B cell (primary cell): ENCODE results near the gene AP5B1. TPM values are rescaled to one million over a fixed set of nuclear protein-coding genes. Genes with fewer than 3 reads are reported as not detected.

ENCODE experiments used
- ATAC-seq: fragments of 200-7000 bp; cut with Tn5 transposase; one replicate; pipeline ENCODE4 v1.10.0; 2021; ENCODE audit warnings: low read depth, mild to moderate bottlenecking, moderate number of reproducible peaks, moderate library complexity
- CTCF ChIA-PET: fragments of 350-600 bp; sonication (Branson Sonifier 250); formaldehyde crosslinking; loops from one replicate; lab custom pipeline; 2021; ENCODE audit warnings: antibody characterized with exemption, inconsistent platforms; lab: Charles Lee
- POLR2A ChIA-PET: fragments of 350-600 bp; sonication (Branson Sonifier 250); formaldehyde crosslinking; loops from one replicate; lab custom pipeline; 2021; ENCODE audit warnings: antibody characterized with exemption; lab: Charles Lee
- DNase-seq: peaks from one replicate; pipeline ENCODE4 v3.0.0; 2013
- H2AFZ ChIP-seq: 2 replicates; pipeline ENCODE4 v1.6.1; 2012; ENCODE audit warnings: mild to moderate bottlenecking, low read depth, low read length; ENCODE audit not compliant: insufficient read depth, poor library complexity, severe bottlenecking
- H3K27ac ChIP-seq, 2 donors: 1 replicate in 1 of 2; 2 replicates in 1 of 2; pipeline ENCODE4 v1.5.1; 2012 to 2013; ENCODE audit warnings: low read length in 2 of 2, mild to moderate bottlenecking in 2 of 2, moderate library complexity in 1 of 2
- H3K27me3 ChIP-seq, 4 experiments: fragments of 200-600 bp in 1 of 4; sonication (generic) in 1 of 4; replicated peaks in 1 of 4; 1 replicate in 2 of 4; 2 replicates in 2 of 4; pipeline versions ENCODE4 v1.6.1 to v1.7.0; 2013 to 2016; ENCODE audit warnings: low read length in 3 of 4, mild to moderate bottlenecking in 2 of 4, mixed read lengths in 1 of 4, moderate library complexity in 1 of 4; ENCODE audit not compliant: insufficient read depth in 4 of 4, control insufficient read depth in 3 of 4; ENCODE audit errors: control extremely low read depth in 1 of 4
- H3K36me3 ChIP-seq, 2 experiments: replicated peaks in 1 of 2; 1 replicate in 1 of 2; 2 replicates in 1 of 2; pipeline versions ENCODE4 v1.6.1 to v1.7.1; 2013; ENCODE audit warnings: low read length in 1 of 2; ENCODE audit not compliant: insufficient read depth in 2 of 2, control insufficient read depth in 1 of 2; ENCODE audit errors: control extremely low read depth in 1 of 2, extremely low read depth in 1 of 2
- H3K4me1 ChIP-seq, 2 donors: fragments of 200-600 bp in 1 of 2; sonication (generic) in 1 of 2; 1 replicate in 1 of 2; 2 replicates in 1 of 2; pipeline versions ENCODE4 v1.5.1 to v1.6.1; 2013 to 2017; ENCODE audit warnings: low read length in 2 of 2; ENCODE audit not compliant: control insufficient read depth in 2 of 2, insufficient read depth in 2 of 2
- H3K4me2 ChIP-seq: replicated peaks from 2 replicates; pipeline ENCODE3; 2012; ENCODE audit warnings: mild to moderate bottlenecking, low read depth, low read length; ENCODE audit not compliant: poor library complexity, severe bottlenecking
- H3K4me3 ChIP-seq, 5 experiments: fragments of 200-600 bp in 1 of 5; sonication (generic) in 1 of 5; 1 replicate in 3 of 5; 2 replicates in 2 of 5; pipeline versions ENCODE4 v1.5.1 to v1.7.0; 2011 to 2016; ENCODE audit warnings: low read length in 4 of 5, mild to moderate bottlenecking in 4 of 5, low read depth in 2 of 5, control low read depth in 1 of 5, moderate library complexity in 1 of 5; ENCODE audit not compliant: insufficient read depth in 1 of 5; ENCODE audit errors: control extremely low read depth in 1 of 5, extremely low read depth in 1 of 5
- H3K79me2 ChIP-seq: fragments of 200-600 bp; sonication (generic); one replicate; pipeline ENCODE4 v1.6.0; 2016; ENCODE audit warnings: low read length; ENCODE audit not compliant: control insufficient read depth, insufficient read depth
- H3K9ac ChIP-seq: fragments of 200-600 bp; sonication (generic); 2 replicates; pipeline ENCODE4 v1.6.1; 2017; ENCODE audit warnings: mild to moderate bottlenecking, low read length, moderate library complexity
- H3K9me3 ChIP-seq, 3 donors: one replicate each; pipeline versions ENCODE4 v1.6.1 to v1.7.1; 2013; ENCODE audit warnings: low read length in 2 of 3; ENCODE audit not compliant: control insufficient read depth in 2 of 3, insufficient read depth in 1 of 3; ENCODE audit errors: control extremely low read depth in 1 of 3
- H4K20me1 ChIP-seq: 2 replicates; pipeline ENCODE4 v1.6.0; 2012; ENCODE audit warnings: mild to moderate bottlenecking, low read length; ENCODE audit not compliant: insufficient read depth, control insufficient read depth, poor library complexity, severe bottlenecking
- H3K27ac Mint-ChIP-seq: one replicate; pipeline ENCODE4 v1.8.0; 2021; ENCODE audit warnings: mixed read lengths
- H3K27me3 Mint-ChIP-seq: one replicate; pipeline ENCODE4 v1.8.0; 2021; ENCODE audit warnings: mixed read lengths
- H3K4me1 Mint-ChIP-seq: one replicate; pipeline ENCODE4 v1.8.0; 2021; ENCODE audit warnings: mixed read lengths
- H3K4me3 Mint-ChIP-seq: one replicate; pipeline ENCODE4 v1.8.0; 2021; ENCODE audit warnings: mixed read lengths
- H3K9me3 Mint-ChIP-seq: one replicate; pipeline ENCODE4 v1.8.0; 2022; ENCODE audit warnings: mixed read lengths; ENCODE audit not compliant: insufficient read depth
- EZH2 ChIP-seq: IDR thresholded peaks from 2 replicates; pipeline ENCODE4 v1.6.1; 2012; ENCODE audit warnings: borderline replicate concordance, low read depth, mild to moderate bottlenecking, moderate library complexity, low read length; ENCODE audit not compliant: insufficient read depth, poor library complexity, severe bottlenecking
- WGBS: methylation state at CpG from one replicate; pipeline ENCODE4 v1.1.5; 2013; ENCODE audit warnings: missing lambda C conversion rate; ENCODE audit not compliant: insufficient coverage; 5-methylcytosine and 5-hydroxymethylcytosine counted together
- intact Hi-C: fragments of 100-400 bp; cut with micrococcal nuclease; formaldehyde crosslinking; loops from one replicate; pipeline ENCODE4 v1.10.0; 2022
- polyA plus RNA-seq: library from polyadenylated mRNA; depleted of rRNA; stranded (reverse); fragments of >200 nt; gene quantifications from 2 replicates; pipeline ENCODE4 v1.2.3, GENCODE V29; 2012
- total RNA-seq, 2 donors: library from RNA; stranded (reverse); fragments of 120-200 nt in 1 of 2; gene quantifications; 1 replicate in 1 of 2; 2 replicates in 1 of 2; pipeline versions ENCODE4 v1.2.3 to v1.2.4, GENCODE V29; 2013 to 2022
- TF ChIP-seq, protein P1 (sequence below): fragments of 200-600 bp; IDR thresholded peaks from one replicate; pipeline ENCODE4 v1.8.0; 2022; ENCODE audit warnings: antibody characterized with exemption, mild to moderate bottlenecking

Gene AP5B1
- total and polyA plus RNA-seq, 2 donors (not counting 1 experiment from before 2014, with no cell fraction given) = 9.6 to 25.2 TPM

- TF ChIP-seq, protein P1, sequence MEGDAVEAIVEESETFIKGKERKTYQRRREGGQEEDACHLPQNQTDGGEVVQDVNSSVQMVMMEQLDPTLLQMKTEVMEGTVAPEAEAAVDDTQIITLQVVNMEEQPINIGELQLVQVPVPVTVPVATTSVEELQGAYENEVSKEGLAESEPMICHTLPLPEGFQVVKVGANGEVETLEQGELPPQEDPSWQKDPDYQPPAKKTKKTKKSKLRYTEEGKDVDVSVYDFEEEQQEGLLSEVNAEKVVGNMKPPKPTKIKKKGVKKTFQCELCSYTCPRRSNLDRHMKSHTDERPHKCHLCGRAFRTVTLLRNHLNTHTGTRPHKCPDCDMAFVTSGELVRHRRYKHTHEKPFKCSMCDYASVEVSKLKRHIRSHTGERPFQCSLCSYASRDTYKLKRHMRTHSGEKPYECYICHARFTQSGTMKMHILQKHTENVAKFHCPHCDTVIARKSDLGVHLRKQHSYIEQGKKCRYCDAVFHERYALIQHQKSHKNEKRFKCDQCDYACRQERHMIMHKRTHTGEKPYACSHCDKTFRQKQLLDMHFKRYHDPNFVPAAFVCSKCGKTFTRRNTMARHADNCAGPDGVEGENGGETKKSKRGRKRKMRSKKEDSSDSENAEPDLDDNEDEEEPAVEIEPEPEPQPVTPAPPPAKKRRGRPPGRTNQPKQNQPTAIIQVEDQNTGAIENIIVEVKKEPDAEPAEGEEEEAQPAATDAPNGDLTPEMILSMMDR = no peak
- TF ChIP-seq EZH2 = no peak
- Histone ChIP-seq H3K27ac (no peak overlapping the region), H4K20me1 (no peaks in the 10 kb centered on the region), H3K4me1 (peaks cover 26 to 43% of the 10 kb centered on the region in 2 donors), H3K4me3 (peak overlapping the region in 4 of 5 experiments; percentile 8 to 55 (median 41)), H3K9ac (peak overlapping the region; percentile 56), H3K27me3 (peaks cover 0 to 58% (median 26%) of the 10 kb centered on the region in 4 experiments), H3K9me3 (peaks cover 0 to 19% (median 0%) of the 10 kb centered on the region in 3 donors), H3K79me2 (no peaks in the 10 kb centered on the region), H3K36me3 (no peaks in the 10 kb centered on the region), H3K4me2 (peak overlapping the region; percentile 84), H2AFZ (peak overlapping the region; percentile 36)
- POLR2A ChIA-PET = interaction anchor here (0.7 kb wide), 1 partner anchor 8 kb away, joined by 3 read pairs; no protein-coding TSS in a partner anchor
- no peak for ATAC-seq
- intact Hi-C loops = no loop called here
- peaks cover 6% of the 10 kb centered on the region for H3K27me3 Mint-ChIP-seq
- H3K27ac Mint-ChIP-seq = peak overlapping the region; percentile 86
- CTCF ChIA-PET = interaction anchor here (0.7 to 7.2 kb wide), 3 partner anchors 7 to 29 kb away, joined by 3 to 48 read pairs (median 35); partner anchors contain the start of gene AP5B1
- no peaks in the 10 kb centered on the region for H3K9me3 Mint-ChIP-seq
- WGBS = 5% methylated on average over 58 of the region's 64 CpGs
- DNase-seq = peak; percentile 55
- peaks cover 48% of the 10 kb centered on the region for H3K4me1 Mint-ChIP-seq
- peak overlapping the region; percentile 90 for H3K4me3 Mint-ChIP-seq
Observed at GRCh38 chr11:65787649-65788622, 7.2 kb upstream of the AP5B1 start.
